B cell (primary cell): Measurements from ENCODE around the gene AHCTF1.

ENCODE experiments used
- CTCF ChIP-seq: fragments of 200-600 bp; IDR thresholded peaks from one replicate; pipeline ENCODE4 v1.8.0; 2022; ENCODE audit warnings: antibody characterized with exemption, mild to moderate bottlenecking
- EZH2 ChIP-seq: IDR thresholded peaks from 2 replicates; pipeline ENCODE4 v1.6.1; 2012; ENCODE audit warnings: borderline replicate concordance, low read depth, mild to moderate bottlenecking, moderate library complexity, low read length; ENCODE audit not compliant: insufficient read depth, poor library complexity, severe bottlenecking

DNA sequence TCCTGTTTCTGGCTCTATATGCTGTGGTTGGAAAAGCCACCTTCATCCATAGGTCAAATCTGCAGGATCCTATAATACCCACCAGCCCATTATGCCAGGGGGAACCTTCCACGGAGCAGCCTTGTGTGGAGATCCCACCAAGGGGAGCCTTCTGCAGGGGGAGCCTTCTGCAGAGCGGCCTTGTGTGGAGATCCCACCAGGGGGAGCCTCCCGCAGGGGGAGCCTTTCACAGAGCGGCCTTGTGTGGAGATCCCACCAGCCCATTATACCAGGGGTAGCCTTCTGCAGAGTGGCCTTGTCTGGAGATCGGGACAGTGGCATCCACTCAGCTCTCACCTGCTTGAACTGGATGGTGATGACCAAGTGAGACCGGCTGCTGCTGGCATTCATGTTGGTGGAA lies 122.3 kb downstream of the AHCTF1 start:
- no peak for TF ChIP-seq CTCF
- TF ChIP-seq EZH2: no peak
